Choroid plexus epithelial cell (primary cell): ENCODE measurements around the gene TLE6.
"Not testable (repeated sequence)": the region's sequence is repeated elsewhere in the genome, so short reads cannot be mapped to it uniquely, and the experiment has no call there.

ENCODE experiments used
- DNase-seq: peaks from one replicate; pipeline ENCODE4 v3.0.0-alpha.2; 2010; ENCODE audit warnings: low read depth
- H3K4me3 ChIP-seq: 2 replicates; pipeline ENCODE4 v1.5.1; 2011; ENCODE audit warnings: low read depth, mild to moderate bottlenecking, control low read depth, low read length, moderate library complexity
- TF ChIP-seq, protein P1 (sequence below): conservative IDR thresholded peaks from 2 replicates; pipeline ENCODE4 v1.5.1; 2011; ENCODE audit warnings: low read depth, mild to moderate bottlenecking, control low read depth, inconsistent platforms, low read length, moderate library complexity

TLE6 gene

DNA sequence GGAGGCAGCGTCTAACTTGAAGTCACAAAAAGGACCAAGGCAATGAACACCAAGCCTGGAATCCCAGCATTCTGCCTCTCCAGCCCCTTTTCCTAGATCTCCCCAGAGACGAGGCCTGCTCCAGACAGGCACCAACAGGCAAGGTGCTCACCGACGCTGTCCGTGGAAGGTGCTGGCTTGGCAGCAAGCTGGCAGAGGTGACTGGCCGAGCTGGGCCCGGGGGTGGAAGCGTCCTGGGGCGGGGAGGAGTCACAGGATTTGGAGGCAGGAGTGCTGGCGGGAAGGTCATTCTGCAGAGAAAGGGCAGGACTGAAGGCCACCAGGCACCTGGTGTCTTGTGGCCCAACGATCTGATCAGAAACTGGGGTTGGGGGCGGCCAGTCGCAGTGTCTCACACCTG lies 33.5 kb downstream of the TLE6 start:
- no peak overlapping the region for H3K4me3 ChIP-seq
- no peak for DNase-seq
- TF ChIP-seq, protein P1, sequence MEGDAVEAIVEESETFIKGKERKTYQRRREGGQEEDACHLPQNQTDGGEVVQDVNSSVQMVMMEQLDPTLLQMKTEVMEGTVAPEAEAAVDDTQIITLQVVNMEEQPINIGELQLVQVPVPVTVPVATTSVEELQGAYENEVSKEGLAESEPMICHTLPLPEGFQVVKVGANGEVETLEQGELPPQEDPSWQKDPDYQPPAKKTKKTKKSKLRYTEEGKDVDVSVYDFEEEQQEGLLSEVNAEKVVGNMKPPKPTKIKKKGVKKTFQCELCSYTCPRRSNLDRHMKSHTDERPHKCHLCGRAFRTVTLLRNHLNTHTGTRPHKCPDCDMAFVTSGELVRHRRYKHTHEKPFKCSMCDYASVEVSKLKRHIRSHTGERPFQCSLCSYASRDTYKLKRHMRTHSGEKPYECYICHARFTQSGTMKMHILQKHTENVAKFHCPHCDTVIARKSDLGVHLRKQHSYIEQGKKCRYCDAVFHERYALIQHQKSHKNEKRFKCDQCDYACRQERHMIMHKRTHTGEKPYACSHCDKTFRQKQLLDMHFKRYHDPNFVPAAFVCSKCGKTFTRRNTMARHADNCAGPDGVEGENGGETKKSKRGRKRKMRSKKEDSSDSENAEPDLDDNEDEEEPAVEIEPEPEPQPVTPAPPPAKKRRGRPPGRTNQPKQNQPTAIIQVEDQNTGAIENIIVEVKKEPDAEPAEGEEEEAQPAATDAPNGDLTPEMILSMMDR, result no peak

DNA sequence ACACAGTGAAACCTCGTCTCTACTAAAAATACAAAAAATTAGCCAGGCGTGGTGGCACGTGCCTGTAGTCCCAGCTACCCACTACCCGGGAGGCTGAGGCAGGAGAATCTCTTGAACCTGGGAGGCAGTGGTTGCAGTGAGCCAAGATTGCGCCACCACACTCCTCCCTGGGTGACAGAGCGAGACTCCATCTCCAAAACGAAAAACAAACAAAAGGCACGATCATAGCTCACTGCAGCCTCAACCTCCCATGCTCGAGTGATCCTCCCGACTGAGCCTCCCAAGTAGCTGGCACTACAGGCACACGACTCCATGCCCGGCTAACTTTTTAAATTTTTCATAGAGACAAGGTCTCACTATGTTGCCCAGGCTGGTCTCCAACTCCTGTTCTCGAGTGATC lies 34.7 kb downstream of the TLE6 start:
- not testable (repeated sequence) for H3K4me3 ChIP-seq, DNase-seq

DNA sequence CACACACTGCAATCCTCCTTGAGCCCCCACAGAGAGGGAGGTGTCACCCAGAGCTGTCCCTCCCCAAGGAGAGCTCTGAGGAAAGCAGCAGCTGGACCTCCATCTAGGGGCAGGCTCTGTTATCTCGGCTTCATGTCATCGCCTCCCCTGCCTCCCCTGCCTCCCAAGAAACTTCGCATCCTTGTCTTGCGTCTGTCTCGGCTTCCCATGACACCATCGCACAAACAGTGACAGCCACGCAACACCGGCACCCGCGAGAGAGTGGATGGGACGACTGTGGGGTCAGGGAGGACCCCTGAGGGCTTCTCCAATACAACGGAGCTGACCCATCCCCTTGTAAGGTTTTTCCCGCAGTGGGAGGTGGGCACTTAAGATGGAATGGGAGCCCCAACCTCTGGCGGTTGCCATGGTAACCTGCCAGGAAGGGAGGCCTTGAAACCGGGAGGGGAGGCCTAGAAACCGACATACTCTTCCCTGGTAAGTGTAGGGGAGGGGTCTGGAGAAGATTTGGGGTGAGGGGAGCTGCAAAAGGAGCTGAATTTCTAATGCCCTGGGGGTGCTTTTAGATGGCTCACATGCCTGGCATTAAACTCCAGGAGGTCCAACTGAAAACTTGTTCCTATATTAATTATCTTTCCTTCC lies 35.4 kb downstream of the TLE6 start:
- DNase-seq, result no peak
- TF ChIP-seq, protein P1, result no peak

DNA sequence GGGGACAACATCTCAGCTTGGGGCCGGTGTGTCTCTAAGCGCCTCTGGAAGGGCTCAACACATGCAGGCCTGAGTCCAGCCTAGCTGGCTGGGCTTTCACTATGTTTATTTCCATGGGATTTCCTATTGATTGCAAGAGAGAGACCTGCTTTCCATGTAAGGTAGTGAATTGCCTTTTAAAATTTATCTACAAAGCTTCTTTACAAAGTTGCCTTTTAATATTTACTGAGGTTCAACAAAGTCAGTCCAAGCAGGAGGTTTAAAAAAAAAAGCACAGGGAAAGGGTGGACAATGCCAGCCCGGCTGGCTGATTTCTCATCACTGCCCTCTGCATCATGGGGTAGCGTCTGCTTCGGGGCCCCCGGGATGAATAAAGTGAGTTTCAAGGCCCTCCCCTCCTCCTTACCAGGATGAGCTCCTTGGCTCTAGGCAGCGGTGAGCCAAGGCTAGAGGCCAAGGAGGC lies 35.9 kb downstream of the TLE6 start:
- TF ChIP-seq, protein P1, result no peak
- DNase-seq, result no peak
- no peak overlapping the region for H3K4me3 ChIP-seq

More for the DNA sequence above, 35.4 kb downstream of the TLE6 start:
- H3K4me3 ChIP-seq, result no peak overlapping the region

DNA sequence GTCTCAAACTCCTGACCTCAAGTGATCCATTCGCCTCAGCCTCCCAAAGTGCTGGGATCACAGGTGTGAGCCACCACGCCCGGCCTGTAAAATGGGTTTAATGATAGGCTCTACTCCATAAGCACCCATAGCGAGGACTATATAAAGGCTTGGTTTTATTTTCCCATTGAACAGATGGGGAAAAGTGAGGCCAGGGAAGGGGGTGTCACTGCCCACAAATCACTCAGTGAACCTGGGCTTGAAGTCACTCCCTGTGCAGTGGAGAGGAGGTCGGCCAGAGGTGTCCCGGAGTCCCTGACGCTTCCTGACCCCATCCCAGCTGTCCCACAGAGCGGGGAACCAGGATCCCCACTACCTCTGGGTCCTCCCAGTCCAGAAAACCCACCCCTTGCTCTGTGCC lies 36.8 kb downstream of the TLE6 start:
- TF ChIP-seq, protein P1, result no peak
- no peak for DNase-seq
- no peak overlapping the region for H3K4me3 ChIP-seq

DNA sequence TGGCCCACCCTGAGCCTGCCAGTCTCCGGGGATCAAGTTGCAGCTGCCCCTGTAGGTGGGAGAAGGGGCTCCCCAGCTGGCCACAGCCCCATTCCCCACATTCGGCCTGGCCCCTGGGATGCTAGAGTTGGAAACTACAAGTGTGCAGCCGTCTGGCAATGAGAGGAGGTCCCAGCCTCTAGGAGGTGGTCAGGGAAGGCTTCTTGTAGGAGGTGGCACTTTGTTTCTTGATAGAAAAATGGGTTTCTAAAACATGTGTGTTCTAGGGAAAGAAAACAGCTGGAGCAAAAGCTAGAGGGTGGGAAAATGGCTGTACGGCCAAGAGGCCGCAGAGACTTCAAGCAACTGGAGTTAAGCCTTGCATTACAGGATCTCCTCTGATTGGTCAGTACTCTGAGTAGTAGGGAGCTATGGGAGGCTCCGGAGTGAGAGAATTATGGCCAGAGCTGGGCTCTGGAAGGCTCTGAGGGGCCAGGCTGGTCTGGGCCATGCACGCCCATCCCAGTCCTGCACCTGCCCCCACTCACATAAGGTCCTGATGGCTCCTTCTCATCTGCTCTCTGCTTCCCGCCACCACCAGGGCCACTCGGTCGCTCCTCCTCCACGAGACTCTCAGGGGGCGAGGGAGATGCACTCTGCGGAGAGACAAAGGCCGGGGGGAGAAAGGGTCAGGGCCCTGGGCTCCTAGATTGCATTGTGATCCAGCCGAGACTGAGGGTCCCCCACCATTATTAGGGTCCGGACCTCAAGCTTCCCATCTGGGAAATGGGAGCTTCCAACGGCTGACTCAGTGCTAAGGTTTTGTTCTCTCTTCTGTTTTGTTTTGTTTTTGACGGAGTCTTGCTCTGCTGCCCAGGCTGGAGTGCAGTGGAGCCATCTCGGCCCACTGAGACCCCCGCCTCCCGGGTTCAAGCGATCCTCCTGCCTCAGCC lies 38.0 kb downstream of the TLE6 start:
- H3K4me3 ChIP-seq, result no peak overlapping the region
- TF ChIP-seq, protein P1, result no peak
- DNase-seq, result no peak

DNA sequence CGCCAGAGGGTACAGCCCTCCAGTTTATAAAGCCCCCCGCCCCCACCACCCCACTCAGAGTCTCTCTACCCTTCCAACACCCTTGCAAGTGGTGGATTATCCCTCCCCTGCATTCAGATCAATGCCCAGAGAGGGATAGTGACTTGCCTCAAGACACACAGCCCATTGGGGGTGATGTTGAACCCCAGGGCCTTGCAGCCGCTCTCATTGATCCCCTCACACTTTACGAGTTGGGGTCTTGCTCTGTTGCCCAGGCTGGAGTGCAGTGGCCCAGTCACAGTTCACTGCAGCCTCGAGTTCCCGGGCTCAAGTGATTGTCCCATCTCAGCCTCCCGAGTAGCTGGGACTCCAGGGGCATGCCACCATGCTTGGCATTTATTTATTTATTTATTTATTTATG lies 40.6 kb downstream of the TLE6 start:
- TF ChIP-seq, protein P1, result no peak
- no peak for DNase-seq
- H3K4me3 ChIP-seq, result no peak overlapping the region
